GM12878 (cell line): Measurements from ENCODE around the gene MRGPRE. TPM values are rescaled to one million over a fixed set of nuclear protein-coding genes. Genes with fewer than 3 reads are reported as not detected.

Source experiments
- ATAC-seq: fragments of 200-7000 bp; cut with Tn5 transposase; 3 replicates; pipeline ENCODE4 v1.9.1; 2020; ENCODE audit warnings: mild to moderate bottlenecking, moderate library complexity
- BruUV-seq: library from RNA; stranded (reverse); fragments of 400-500 nt; replicated peaks from 2 replicates; lab custom pipeline; 2021; lab: Mats Ljungman, UMichigan
- CTCF ChIA-PET: fragments of 300-600 bp; sonication (Branson Sonifier 250); formaldehyde crosslinking; extraction: SDS; loops from one replicate; lab custom pipeline; 2021; ENCODE audit warnings: inconsistent platforms; lab: Yijun Ruan, JAX
- POLR2A ChIA-PET: fragments of 350-600 bp; formaldehyde crosslinking; extraction: SDS; loops from one replicate; lab custom pipeline; 2021; ENCODE audit warnings: inconsistent platforms; lab: Charles Lee
- RAD21 ChIA-PET: fragments of 300-600 bp; sonication (Branson Sonifier 250); formaldehyde crosslinking; loops from one replicate; lab custom pipeline; 2023; ENCODE audit warnings: antibody characterized with exemption; ENCODE audit not compliant: unreplicated experiment; lab: Charles Lee
- SMC1A ChIA-PET: fragments of 300-600 bp; sonication (Branson Sonifier 250); formaldehyde crosslinking; loops from one replicate; lab custom pipeline; 2023; ENCODE audit not compliant: unreplicated experiment, uncharacterized antibody; lab: Charles Lee
- DNase-seq: peaks from one replicate; pipeline ENCODE4 v3.0.0-alpha.2; 2011; ENCODE audit warnings: low read depth, low spot score
- FAIRE-seq: peaks from 3 replicates; lab custom pipeline; 2011; peaks lifted over from hg19 to GRCh38; lab: Jason Lieb, UNC
- H2AFZ ChIP-seq: 2 replicates; pipeline ENCODE4 v1.6.0; 2011; ENCODE audit warnings: low read depth, low read length, control low read depth; ENCODE audit not compliant: control insufficient read depth
- H3K27ac ChIP-seq: 2 replicates; pipeline ENCODE4 v1.5.1; 2011; ENCODE audit warnings: control low read depth; ENCODE audit not compliant: control insufficient read depth, insufficient read depth
- H3K27me3 ChIP-seq, 2 experiments: replicated peaks in 1 of 2; 2 replicates each; pipeline versions ENCODE4 v1.6.0 to v1.6.1; 2011; ENCODE audit warnings: low read length in 1 of 2; ENCODE audit not compliant: control insufficient read depth in 2 of 2, insufficient read depth in 2 of 2
- H3K36me3 ChIP-seq, 2 experiments: 2 replicates each; pipeline ENCODE4 v1.5.1; 2011; ENCODE audit warnings: low read length in 1 of 2; ENCODE audit not compliant: control insufficient read depth in 2 of 2, insufficient read depth in 2 of 2
- H3K4me1 ChIP-seq: 2 replicates; pipeline ENCODE4 v1.6.1; 2011; ENCODE audit warnings: mild to moderate bottlenecking, low read length, moderate library complexity, mixed read lengths; ENCODE audit not compliant: control insufficient read depth, insufficient read depth
- H3K4me2 ChIP-seq: 2 replicates; pipeline ENCODE4 v1.6.0; 2011; ENCODE audit warnings: control low read depth; ENCODE audit not compliant: control insufficient read depth, insufficient read depth
- H3K4me3 ChIP-seq: fragments of 200-600 bp; sonication (generic); 2 replicates; pipeline ENCODE4 v1.5.1; 2016
- H3K79me2 ChIP-seq: 2 replicates; pipeline ENCODE4 v1.6.0; 2011; ENCODE audit warnings: low read length; ENCODE audit not compliant: control insufficient read depth, insufficient read depth
- H3K9ac ChIP-seq: 2 replicates; pipeline ENCODE4 v1.8.0; 2011; ENCODE audit warnings: low read length, control low read depth, mixed read lengths; ENCODE audit not compliant: control insufficient read depth, insufficient read depth
- H3K9me3 ChIP-seq: replicated peaks from 3 replicates; pipeline ENCODE4 v1.5.1; 2011; ENCODE audit warnings: mild to moderate bottlenecking, low read length; ENCODE audit not compliant: control insufficient read depth, insufficient read depth
- H4K20me1 ChIP-seq: 2 replicates; pipeline ENCODE4 v1.6.0; 2011; ENCODE audit not compliant: control insufficient read depth, insufficient read depth
- BACH1 ChIP-seq: fragments of 450-650 bp; IDR thresholded peaks from 2 replicates; pipeline ENCODE4 v1.6.1; 2017; ENCODE audit warnings: mild to moderate bottlenecking, borderline replicate concordance
- IKZF1 ChIP-seq: fragments of 450-650 bp; conservative IDR thresholded peaks from 2 replicates; pipeline ENCODE4 v1.6.1; 2017; ENCODE audit warnings: antibody characterized with exemption, mild to moderate bottlenecking
- IRF4 ChIP-seq: IDR thresholded peaks from 2 replicates; pipeline ENCODE4 v1.6.1; 2011; ENCODE audit warnings: low read depth, low read length
- MEF2A ChIP-seq: IDR thresholded peaks from 2 replicates; pipeline ENCODE4 v1.6.1; 2011; ENCODE audit warnings: low read depth, mild to moderate bottlenecking, low read length, moderate library complexity; ENCODE audit not compliant: insufficient read depth
- MEF2B ChIP-seq: fragments of 450-650 bp; IDR thresholded peaks from 2 replicates; pipeline ENCODE4 v1.6.1; 2018; ENCODE audit warnings: mild to moderate bottlenecking, moderate library complexity; ENCODE audit not compliant: partially characterized antibody, poor library complexity, severe bottlenecking
- PAX5 ChIP-seq: IDR thresholded peaks from 2 replicates; pipeline ENCODE4 v1.6.1; 2011; ENCODE audit warnings: low read depth, low read length, borderline replicate concordance
- PAX8 ChIP-seq: fragments of 450-650 bp; IDR thresholded peaks from 2 replicates; pipeline ENCODE4 v1.6.1; 2017; ENCODE audit warnings: mild to moderate bottlenecking, moderate library complexity
- RCOR1 ChIP-seq: conservative IDR thresholded peaks from 2 replicates; pipeline ENCODE4 v1.6.1; 2012; ENCODE audit warnings: low read depth, low read length, improper control_type of control experiment
- SMAD1 ChIP-seq: fragments of 450-650 bp; IDR thresholded peaks from 2 replicates; pipeline ENCODE4 v1.6.1; 2018; ENCODE audit warnings: mild to moderate bottlenecking, low read depth; ENCODE audit not compliant: partially characterized antibody
- SP1 ChIP-seq: IDR thresholded peaks from one replicate; pipeline ENCODE4 v1.6.1; 2011; ENCODE audit warnings: low read depth, low read length
- SREBF2 ChIP-seq: IDR thresholded peaks from 2 replicates; pipeline ENCODE4 v1.6.1; 2012; ENCODE audit warnings: mild to moderate bottlenecking, low read length
- TCF12 ChIP-seq: IDR thresholded peaks from 2 replicates; pipeline ENCODE4 v1.6.1; 2011; ENCODE audit warnings: low read depth, mild to moderate bottlenecking, low read length
- TCF3 ChIP-seq: IDR thresholded peaks from 2 replicates; pipeline ENCODE4 v1.6.1; 2012; ENCODE audit warnings: low read depth, mild to moderate bottlenecking, low read length, borderline replicate concordance; ENCODE audit not compliant: insufficient read depth
- ZNF274 ChIP-seq: IDR thresholded peaks from one replicate; pipeline ENCODE4 v1.8.0; 2011; ENCODE audit not compliant: insufficient read length, insufficient read depth
- ZNF384 ChIP-seq: IDR thresholded peaks from 2 replicates; pipeline ENCODE4 v1.6.1; 2012; ENCODE audit warnings: low read depth, mild to moderate bottlenecking, low read length, improper control_type of control experiment, borderline replicate concordance
- whole genome bisulfite sequencing: methylation state at CpG from one replicate; pipeline ENCODE4 v1.1.6; 2016; ENCODE audit warnings: low lambda C conversion rate; ENCODE audit not compliant: insufficient replicate concordance, insufficient coverage; ENCODE audit errors: missing lambda C conversion rate; 5-methylcytosine and 5-hydroxymethylcytosine counted together
- in situ Hi-C: fragments of 300-500 bp; cut with MboI; formaldehyde crosslinking; loops from 9 replicates; pipeline ENCODE4 v1.14.3; 2018; ENCODE audit warnings: mixed read lengths
- intact Hi-C: fragments of 100-400 bp; cut with micrococcal nuclease; formaldehyde crosslinking; loops from one replicate; pipeline ENCODE4 v1.14.2; 2022; ENCODE audit not compliant: unreplicated experiment
- polyA plus RNA-seq, 11 experiments: library from polyadenylated mRNA; depleted of rRNA in 4 of 11; unstranded in 6 of 11; stranded (reverse) in 5 of 11; fragments of >200 nt; fragmentation: Nextera tagmentation in 4 of 11; fragmentation: Illumina TruSeq in 1 of 11; extraction: Ambion mirVana in 4 of 11; extraction: Trizol in 1 of 11; gene quantifications; 1 replicate in 1 of 11; 2 replicates in 10 of 11; pipeline versions ENCODE4 v1.2.1 to v1.2.3, GENCODE V29; 2011 to 2016; ENCODE audit warnings: inconsistent platforms in 2 of 11, missing spikeins in 2 of 11, low read depth in 1 of 11
- total RNA-seq, 4 experiments: library from RNA; depleted of rRNA in 3 of 4; stranded (reverse); fragments of >200 nt in 3 of 4; fragmentation: Illumina TruSeq in 1 of 4; extraction: Trizol in 1 of 4; gene quantifications; 2 replicates each; pipeline versions ENCODE4 v1.2.1 to v1.2.3, GENCODE V29; 2013 to 2021
- TF ChIP-seq, protein P1 (sequence below): IDR thresholded peaks from 2 replicates; pipeline ENCODE4 v1.6.1; 2012; ENCODE audit warnings: low read depth, low read length, improper control_type of control experiment

MRGPRE gene
- total and polyA plus RNA-seq, 10 of the 15 experiments (the other 5 are each of a cell fraction or from before 2014, with no cell fraction given) = 0.34 TPM; not detected in 9

DNA sequence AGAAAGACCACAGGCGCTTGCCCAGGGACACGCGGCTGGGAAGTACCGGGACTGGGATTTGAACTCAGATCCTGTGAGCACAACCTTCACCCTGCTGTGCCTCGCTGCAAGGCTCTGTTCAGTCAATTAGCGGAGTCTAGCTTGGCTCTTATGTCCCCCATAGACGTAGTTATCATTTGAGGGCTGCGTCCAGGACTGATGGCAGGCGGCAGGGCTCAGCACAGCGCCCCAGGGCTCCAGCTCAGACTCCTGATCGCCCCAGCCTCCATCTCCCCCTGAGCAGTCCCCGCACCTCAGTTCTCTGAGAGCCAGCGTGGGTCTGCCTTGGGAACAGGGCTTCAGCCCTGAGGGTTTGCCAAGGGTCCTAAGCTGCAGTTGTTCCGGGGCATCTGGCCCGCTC is 33.4 kb downstream of the MRGPRE start:
- H3K27ac ChIP-seq = no peak overlapping the region
- H3K79me2 ChIP-seq = no peaks in the 10 kb centered on the region
- no peak overlapping the region for H3K9ac ChIP-seq
- TF ChIP-seq, protein P1, sequence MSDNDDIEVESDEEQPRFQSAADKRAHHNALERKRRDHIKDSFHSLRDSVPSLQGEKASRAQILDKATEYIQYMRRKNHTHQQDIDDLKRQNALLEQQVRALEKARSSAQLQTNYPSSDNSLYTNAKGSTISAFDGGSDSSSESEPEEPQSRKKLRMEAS = no peak
- no peak for TF ChIP-seq IRF4
- TF ChIP-seq PAX5 = no peak
- no peak for TF ChIP-seq ZNF384
- TF ChIP-seq TCF3 = no peak
- TF ChIP-seq TCF12 = no peak
- no peak for TF ChIP-seq ZNF274
- intact Hi-C loops (no loop called here), in situ Hi-C loops (no loop called here)
- no TSS peak for BruUV-seq
- no peak overlapping the region for H2AFZ ChIP-seq
- no peak overlapping the region for H3K4me2 ChIP-seq
- H4K20me1 ChIP-seq = no peaks in the 10 kb centered on the region
- H3K9me3 ChIP-seq = no peaks in the 10 kb centered on the region
- no peak overlapping the region for H3K4me3 ChIP-seq
- SMC1A ChIA-PET = no interaction called here
- peaks cover 0 to 1% of the 10 kb centered on the region in 2 experiments; a peak in 3 of 4 replicates for H3K27me3 ChIP-seq
- ATAC-seq = no peak
- H3K4me1 ChIP-seq = no peaks in the 10 kb centered on the region
- CTCF ChIA-PET = interaction anchor here (0.6 kb wide), 1 partner anchor 209 kb away, joined by 3 read pairs; no protein-coding TSS in a partner anchor
- WGBS = 49% methylated on average over 15 of the region's 15 CpGs
- RAD21 ChIA-PET = no interaction called here
- FAIRE-seq = no peak
- POLR2A ChIA-PET = no interaction called here
- DNase-seq = no peak
- H3K36me3 ChIP-seq = no peaks in the 10 kb centered on the region

DNA sequence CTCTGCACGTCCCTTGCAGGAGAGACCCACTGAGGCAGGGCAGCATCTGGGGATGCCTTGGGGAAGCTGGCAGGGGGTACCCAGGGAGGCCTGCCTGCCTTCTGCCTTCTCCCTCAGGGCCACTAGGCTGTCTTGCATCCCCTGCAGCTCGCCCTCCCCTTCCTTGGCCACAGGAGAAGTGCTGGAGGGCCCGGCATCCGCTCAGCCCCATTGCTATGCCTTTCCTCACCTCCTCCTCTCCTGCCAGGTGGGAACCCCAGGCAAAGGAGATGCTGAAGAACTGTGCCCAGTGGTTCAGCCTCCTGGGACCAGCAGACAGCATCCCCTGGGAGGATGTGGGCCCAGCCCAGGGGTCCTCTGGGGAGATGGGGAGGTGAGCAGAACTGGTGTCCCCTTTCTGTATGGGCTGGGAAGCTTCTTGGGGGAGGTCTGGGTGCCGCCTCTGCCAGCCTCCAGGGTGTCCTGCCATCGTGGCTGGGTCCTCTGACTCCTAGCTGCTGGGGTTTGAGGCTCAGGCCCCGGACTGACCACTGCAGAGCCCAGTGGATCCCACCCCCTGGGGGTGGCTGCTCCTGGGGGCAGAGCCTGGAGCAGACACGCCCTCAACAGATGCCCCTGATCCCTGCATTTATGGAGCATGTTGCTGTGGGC is 34.2 kb downstream of the MRGPRE start:
- POLR2A ChIA-PET = no interaction called here
- BruUV-seq = no TSS peak
- RAD21 ChIA-PET = no interaction called here
- Histone ChIP-seq H3K9me3 (no peaks in the 10 kb centered on the region), H3K9ac (no peak overlapping the region), H3K4me2 (no peak overlapping the region), H3K4me3 (no peak overlapping the region), H3K4me1 (no peaks in the 10 kb centered on the region), H2AFZ (no peak overlapping the region), H3K79me2 (no peaks in the 10 kb centered on the region), H3K27me3 (no peaks in the 10 kb centered on the region; a peak in 2 of 4 replicates), H3K36me3 (no peaks in the 10 kb centered on the region), H4K20me1 (no peaks in the 10 kb centered on the region), H3K27ac (no peak overlapping the region)
- intact Hi-C loops = no loop called here
- no peak for ATAC-seq
- SMC1A ChIA-PET = no interaction called here
- 24% methylated on average over 8 of the region's 8 CpGs for WGBS
- in situ Hi-C loops = no loop called here
- TF ChIP-seq MEF2A (no peak), SP1 (no peak), IKZF1 (no peak), BACH1 (no peak), RCOR1 (no peak), SREBF2 (no peak), SMAD1 (no peak), MEF2B (no peak), PAX8 (no peak)
- no peak for FAIRE-seq
- CTCF ChIA-PET = no interaction called here
- DNase-seq = no peak
